Activated CD4-positive, alpha-beta T cell treated with anti-CD3 and anti-CD28 coated beads, Interleukin-2, amount 50 U/mL, for 24 hours (primary cell): ENCODE data around the gene RBMS1.
"Not testable (repeated sequence)": the region's sequence is repeated elsewhere in the genome, so short reads cannot be mapped to it uniquely, and the experiment has no call there.

Experiments
- DNase-seq, 2 donors: peaks; one replicate each; pipeline ENCODE4 v3.0.0-alpha.2; 2020; ENCODE audit warnings: low read depth in 1 of 2, low spot score in 1 of 2

The RBMS1 gene

GRCh38 chr2:160387558-160388262, 105.9 kb downstream of the RBMS1 start:
- DNase-seq = no peak

GRCh38 chr2:160384791-160385190, 108.8 kb downstream of the RBMS1 start:
- no peak for DNase-seq

- DNase-seq = no peak
These were observed 112.1 kb downstream of the RBMS1 start for GRCh38 chr2:160381425-160381951.

DNA sequence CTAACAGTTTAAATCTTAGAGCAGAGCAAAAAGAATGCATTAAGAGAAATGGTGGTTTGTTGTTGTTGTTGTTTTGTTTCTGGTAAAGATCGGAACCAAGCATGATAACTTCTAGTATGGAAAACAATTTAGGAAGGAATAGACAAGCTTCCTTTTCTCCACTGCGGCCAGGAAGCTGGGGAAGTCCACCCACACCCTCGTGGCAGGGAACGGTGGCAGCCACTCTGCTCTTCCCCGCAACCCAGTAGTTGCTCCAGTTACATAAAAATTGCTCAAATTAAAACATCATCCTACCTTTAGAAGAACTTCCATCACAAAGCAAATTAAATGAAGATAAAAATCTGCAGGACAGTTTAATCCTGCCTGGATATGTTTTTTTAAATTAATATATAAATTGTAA, 113.0 kb downstream of the RBMS1 start:
- no peak for DNase-seq

GRCh38 chr2:160380000-160380570, 113.5 kb downstream of the RBMS1 start:
- no peak for DNase-seq

DNA sequence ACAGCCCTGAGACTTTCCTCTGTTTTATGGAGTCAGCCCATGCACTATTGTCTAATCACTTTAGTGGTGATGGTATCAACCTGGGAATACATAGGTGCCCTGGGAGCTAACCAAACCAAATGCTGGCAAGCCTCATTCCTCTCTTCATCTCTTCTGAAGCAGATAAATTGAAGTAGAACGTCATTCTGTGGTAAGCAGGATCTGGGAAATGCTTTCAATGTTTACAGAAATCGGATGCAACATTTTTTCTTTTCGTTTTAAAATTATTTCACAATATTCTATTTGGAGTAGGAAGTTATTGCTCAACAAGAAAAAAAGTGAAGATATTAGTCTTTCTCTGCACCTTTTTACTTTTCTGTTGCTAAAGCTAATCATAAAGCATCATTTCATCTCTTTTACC, 114.2 kb downstream of the RBMS1 start:
- DNase-seq = no peak

GRCh38 chr2:160377204-160377995, 116.2 kb downstream of the RBMS1 start:
- no peak for DNase-seq

- DNase-seq = no peak
These were observed 117.0 kb downstream of the RBMS1 start for GRCh38 chr2:160376576-160376975.

- no peak for DNase-seq
These were observed 117.7 kb downstream of the RBMS1 start for GRCh38 chr2:160375802-160376469.

DNA sequence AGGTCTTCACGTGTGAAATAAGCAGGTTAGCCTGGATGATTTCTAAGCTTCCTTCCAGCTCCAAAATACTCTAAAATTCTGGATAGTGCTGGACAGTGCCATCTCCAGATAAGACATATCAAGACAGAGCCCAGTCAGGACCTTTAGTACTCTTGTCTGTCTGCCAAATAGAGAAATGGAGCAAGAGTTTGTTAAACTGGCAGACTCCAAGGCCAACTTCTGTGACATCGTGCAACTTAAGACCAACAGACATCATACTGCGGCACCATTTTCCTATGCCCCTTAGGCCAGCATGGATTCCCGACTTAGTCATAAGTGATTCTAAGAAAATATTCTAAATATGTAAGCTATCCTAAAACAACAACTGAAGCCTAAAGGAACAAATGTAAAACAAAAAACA, 118.6 kb downstream of the RBMS1 start:
- DNase-seq = no peak

DNA sequence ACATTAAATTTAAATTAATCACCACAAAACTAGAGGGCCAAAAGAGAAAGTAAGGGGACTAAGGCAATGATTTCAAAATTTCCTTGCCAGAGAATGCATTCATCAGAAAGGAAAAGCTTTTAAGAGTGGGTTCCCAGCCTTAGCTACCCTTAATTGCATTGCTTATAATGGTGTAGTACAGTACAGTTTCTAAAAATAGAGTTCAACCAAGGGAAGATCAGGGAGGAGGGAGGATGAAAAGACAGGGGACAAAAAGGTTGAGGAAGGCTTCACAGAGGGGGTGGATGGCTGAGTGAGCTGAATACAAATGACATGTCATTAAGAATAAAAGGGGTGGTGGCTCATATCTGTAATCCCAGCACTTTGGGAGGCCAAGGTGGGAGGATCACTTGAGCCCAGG, 119.9 kb downstream of the RBMS1 start:
- no peak for DNase-seq

- no peak for DNase-seq
These were observed 120.3 kb downstream of the RBMS1 start for GRCh38 chr2:160373263-160373662.

DNA sequence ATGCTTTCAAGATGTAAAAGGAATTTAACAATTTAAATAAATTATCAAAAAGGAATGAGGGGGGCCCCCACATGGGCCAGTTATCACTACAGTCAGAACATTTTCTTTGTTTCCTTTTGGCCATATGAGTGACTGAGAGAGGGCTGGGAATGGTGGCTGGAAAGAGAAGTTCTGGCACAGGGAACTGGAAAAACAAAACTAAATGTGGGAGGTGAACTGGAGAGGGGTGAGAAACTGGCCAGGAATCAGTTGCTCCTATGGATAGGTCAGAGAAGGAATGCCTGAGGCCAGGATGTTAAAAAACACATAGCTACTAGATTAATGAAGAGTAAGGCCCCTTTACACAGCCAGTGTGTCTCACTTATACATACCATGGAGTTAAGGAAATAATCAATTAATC, 121.0 kb downstream of the RBMS1 start:
- DNase-seq = no peak

DNA sequence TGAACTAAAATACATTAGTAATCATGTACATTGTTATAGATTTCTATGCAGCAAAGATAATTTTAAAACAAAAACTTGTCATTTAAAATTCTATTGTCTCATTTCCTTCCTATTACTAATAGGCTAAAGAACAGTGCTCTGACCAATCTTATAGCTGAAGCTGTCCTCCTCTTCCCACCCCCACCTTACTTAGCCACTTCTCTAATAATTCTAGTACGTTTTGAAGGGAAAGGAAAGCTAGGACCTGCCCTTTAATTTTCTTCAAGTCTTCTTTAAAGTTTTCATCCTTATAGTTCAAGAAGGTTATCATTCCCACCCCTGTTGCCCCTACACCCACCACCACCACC, 121.6 kb downstream of the RBMS1 start:
- DNase-seq = no peak

- no peak for DNase-seq
These were observed 122.2 kb downstream of the RBMS1 start for GRCh38 chr2:160371251-160372009.

DNA sequence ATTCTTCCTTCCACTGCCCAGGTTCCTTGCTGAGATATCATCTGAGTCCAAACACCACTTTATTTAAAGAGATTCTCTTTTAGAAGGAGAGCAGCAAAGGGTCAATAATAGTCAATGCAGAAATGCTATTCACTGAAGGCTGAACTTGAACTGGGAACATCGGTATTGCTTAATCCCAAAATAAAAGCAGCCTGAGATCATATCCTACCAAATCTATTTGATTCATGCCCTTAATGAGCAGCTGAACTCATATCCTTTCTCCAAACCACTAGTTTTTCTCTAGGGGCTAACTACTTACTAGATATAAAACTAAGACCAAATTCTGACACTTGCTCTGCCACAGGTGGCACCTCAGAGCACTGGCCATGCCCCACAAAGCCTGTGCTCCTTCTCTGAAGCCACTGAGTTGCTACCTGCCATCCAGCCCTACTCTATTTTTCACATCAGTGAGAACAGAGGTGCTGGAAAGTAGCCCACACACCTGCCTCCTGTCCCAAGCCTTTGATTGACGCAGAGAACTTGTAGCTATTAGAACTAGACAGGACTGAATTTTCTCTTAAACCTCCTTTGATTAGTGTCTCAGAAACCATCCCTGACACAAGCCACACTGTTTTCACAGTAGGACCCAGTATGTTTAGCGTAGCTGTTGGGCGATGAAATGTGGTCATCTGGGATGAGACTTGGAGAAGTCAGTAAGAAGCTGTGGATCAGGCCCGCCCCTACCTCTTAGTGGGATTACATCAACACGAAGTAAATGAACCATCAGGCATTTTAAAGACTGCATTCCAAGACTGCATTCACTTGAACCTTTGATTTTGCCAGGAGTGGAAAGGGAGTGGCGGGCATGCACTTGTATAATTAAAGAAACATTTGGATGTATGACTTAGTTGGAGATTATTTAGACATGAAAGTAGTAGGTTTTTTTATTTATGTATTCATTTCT, 124.3 kb downstream of the RBMS1 start:
- DNase-seq = no peak

GRCh38 chr2:160367887-160368286, 125.7 kb downstream of the RBMS1 start:
- no peak for DNase-seq

- not testable (repeated sequence) for DNase-seq
These were observed 126.5 kb downstream of the RBMS1 start for GRCh38 chr2:160367139-160367538.

GRCh38 chr2:160366474-160366873, 127.1 kb downstream of the RBMS1 start:
- no peak for DNase-seq
